AG20443 (cell line): ENCODE data around the gene SLC12A9.
"Not testable (repeated sequence)": the region's sequence is repeated elsewhere in the genome, so short reads cannot be mapped to it uniquely, and the experiment has no call there.

Experiments
- DNase-seq: peaks from one replicate; pipeline ENCODE4 v3.0.0; 2012; ENCODE audit warnings: low spot score, mixed read lengths

SLC12A9 gene

DNA sequence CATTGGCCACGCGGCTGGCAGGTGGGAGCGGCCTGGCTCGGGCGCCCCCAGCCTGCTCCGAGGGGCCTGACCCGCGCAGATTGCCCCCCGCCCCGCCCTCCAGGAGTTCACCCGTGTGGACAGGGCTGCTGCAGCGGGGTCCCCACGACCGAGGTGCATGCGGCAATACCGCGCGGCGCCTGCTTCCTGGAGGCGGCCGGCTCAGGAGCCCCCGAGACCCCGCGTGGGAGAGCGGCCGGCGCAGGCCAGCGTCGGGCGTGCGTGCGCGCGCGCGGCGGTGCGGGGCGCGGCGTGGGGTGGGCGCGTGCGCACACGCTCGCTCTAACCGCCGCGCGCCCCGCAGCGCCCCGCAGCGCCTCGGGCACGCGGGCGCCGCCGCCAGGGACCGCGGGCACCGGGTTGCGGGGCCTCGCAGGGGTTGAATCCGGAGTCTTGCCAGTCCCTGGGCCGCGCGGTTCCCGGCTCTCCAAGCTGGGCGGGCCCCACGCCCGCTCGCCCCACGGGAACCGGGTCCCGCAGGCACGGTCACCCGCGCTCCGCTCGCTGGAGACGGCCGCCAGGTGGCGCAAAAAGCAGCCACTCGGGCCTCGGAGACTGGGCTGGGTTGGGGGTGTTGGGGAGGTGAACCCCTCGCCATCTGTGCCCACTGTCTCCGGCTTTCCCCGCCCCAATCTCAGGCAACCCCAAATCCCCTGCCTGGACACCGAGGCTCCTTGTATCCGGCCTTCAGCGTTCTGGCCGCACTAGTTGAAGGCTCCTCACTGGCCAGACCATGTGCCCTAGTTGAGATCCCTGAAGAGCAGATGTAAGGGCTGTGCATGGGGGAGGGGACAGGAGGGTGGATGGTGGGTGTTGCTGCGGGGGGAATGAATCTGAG lies 44.5 kb downstream of the SLC12A9 start:
- DNase-seq, result peak; percentile 71

GRCh38 chr7:100897772-100898454 lies 45.4 kb downstream of the SLC12A9 start:
- DNase-seq, result no peak

DNA sequence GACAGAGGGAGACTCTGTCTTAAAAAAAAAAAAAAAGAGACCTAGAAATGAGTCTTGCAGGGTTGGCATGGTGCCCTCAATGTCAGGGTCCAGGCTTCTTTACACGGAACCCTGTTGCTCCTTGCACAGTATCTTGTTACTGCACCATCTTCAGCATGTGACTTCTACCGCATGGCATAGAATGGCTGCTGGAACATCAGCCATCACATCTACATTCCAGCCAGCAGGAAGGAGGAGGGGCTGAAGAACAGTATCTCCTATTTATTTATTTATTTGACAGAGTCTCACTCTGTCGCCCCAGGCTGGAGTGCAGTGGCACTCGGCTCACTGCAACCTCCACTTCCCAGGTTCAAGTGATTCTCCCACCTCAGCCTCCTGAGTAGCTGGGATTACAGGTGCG lies 46.9 kb downstream of the SLC12A9 start:
- no peak for DNase-seq

GRCh38 chr7:100900978-100901377 lies 48.5 kb downstream of the SLC12A9 start:
- DNase-seq, result no peak

- no peak for DNase-seq
Observed at GRCh38 chr7:100901921-100902332, 49.4 kb downstream of the SLC12A9 start.

- DNase-seq, result no peak
Observed at GRCh38 chr7:100902638-100903037, 50.1 kb downstream of the SLC12A9 start.

- DNase-seq, result no peak
Observed at GRCh38 chr7:100908512-100908911, 56.0 kb downstream of the SLC12A9 start.

- not testable (repeated sequence) for DNase-seq
Observed at GRCh38 chr7:100910443-100910842, 57.9 kb downstream of the SLC12A9 start.

DNA sequence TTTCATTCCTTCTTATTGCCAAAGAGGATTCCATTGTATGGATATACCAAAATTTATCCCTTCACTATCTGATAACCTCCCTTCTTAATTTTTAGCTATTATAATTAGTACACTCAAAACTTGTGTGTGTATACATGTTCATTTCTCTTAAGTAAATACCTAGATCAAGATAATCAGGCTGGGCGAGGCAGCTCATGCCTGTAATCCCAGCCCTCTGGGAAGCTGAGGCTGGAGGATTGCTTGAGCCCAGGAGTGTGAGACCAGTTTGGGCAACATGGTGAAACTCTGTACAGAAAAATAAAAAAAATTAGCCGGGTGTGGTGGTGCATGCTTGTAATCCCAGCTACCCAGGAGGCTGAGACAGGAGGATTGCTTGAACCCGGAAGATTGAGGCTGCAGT lies 59.0 kb downstream of the SLC12A9 start:
- DNase-seq, result no peak

GRCh38 chr7:100914208-100914878 lies 61.8 kb downstream of the SLC12A9 start:
- no peak for DNase-seq

DNA sequence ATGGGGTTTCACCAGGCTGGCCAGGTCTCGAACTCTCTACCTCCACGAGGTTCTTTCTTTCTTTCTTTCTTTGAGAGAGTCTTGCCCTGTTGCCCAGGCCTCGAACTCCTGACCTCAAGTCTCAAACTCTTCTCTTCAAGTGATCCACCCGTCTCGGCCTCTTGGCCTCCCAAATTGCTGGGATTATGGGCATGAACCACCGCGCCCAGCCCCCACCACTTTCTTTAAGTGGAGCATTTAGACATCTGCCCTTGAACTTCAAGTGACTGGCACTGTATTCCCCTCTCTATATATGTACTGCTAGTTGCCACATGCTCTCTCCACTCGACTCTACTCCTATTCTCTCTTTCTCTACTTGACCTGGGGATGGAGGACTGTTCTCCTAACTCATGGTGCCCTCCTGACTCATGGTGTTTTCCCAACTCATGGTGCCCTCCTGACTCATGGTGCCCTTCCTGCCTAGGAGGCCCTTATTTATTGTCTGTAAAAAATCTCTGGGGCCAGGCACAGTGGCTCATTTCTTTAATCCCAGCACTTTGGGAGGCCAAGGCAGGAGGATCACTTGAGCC lies 62.5 kb downstream of the SLC12A9 start:
- DNase-seq, result no peak
